ENCODE results near the gene ANTXR1. TPM values are rescaled to one million over a fixed set of nuclear protein-coding genes. Genes with fewer than 3 reads are reported as not detected.

The ANTXR1 gene
- total RNA-seq, 1 donor from 2014 or later, result 7.8 TPM

DNA sequence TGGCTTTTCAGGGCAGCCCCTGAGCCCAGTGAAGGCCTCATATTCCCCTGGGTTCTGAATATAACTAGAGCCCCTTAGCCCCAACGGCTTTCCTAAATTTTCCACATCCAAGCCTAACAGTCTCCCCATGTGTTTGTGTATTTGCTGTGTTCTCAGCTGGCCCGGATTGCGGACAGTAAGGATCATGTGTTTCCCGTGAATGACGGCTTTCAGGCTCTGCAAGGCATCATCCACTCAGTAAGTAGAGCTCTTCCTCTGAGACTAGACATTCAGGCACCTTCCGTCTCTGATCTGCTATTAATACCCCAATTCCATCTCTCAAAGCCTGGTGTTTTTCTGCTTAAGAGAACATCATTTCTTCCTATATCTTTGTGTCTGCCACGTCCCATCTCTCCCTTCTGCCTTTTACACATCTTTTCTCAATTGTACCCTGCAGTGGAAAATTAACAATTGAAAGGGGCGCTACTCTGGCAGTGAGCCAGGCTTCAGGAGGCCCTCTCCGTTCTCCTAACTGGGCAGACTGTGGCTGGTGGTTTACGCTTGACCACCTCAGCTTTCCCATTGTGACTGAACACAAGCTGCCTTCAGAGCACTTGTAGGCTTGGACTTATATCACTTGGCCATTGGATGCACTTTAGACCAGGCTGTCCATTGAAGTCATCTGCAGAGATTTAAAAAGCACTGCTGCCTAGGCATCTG lies 64.4 kb downstream of the ANTXR1 start:
- TF ChIP-seq, protein P1, sequence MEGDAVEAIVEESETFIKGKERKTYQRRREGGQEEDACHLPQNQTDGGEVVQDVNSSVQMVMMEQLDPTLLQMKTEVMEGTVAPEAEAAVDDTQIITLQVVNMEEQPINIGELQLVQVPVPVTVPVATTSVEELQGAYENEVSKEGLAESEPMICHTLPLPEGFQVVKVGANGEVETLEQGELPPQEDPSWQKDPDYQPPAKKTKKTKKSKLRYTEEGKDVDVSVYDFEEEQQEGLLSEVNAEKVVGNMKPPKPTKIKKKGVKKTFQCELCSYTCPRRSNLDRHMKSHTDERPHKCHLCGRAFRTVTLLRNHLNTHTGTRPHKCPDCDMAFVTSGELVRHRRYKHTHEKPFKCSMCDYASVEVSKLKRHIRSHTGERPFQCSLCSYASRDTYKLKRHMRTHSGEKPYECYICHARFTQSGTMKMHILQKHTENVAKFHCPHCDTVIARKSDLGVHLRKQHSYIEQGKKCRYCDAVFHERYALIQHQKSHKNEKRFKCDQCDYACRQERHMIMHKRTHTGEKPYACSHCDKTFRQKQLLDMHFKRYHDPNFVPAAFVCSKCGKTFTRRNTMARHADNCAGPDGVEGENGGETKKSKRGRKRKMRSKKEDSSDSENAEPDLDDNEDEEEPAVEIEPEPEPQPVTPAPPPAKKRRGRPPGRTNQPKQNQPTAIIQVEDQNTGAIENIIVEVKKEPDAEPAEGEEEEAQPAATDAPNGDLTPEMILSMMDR (conservative IDR thresholded peaks at IDR 0.05; ENCODE audit: low read depth, low read length), result no peak
- no peak overlapping the region for H3K4me3 ChIP-seq (ENCODE audit: low read depth, low read length)
- DNase-seq (ENCODE audit: low read depth), result no peak

DNA sequence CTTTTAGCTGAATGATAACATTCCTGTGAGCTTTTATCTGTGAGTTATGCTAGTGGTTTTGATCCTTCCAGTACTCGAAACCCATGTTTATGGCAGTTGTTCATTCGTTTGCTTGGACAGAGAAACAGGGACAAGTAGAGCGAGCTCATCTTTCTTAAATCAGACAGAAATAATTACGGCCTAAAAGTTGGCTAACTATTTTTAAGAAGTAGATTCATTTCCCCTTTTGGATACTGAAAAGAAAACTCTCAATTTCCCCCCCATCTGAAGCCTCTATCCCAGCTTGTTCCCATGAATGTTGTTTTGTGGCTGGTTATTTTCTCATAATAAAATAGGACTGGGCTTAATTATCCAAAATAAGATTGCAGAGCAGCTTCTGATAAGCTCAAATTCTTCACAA lies 67.1 kb downstream of the ANTXR1 start:
- no peak for DNase-seq (ENCODE audit: low read depth)
- no peak overlapping the region for H3K4me3 ChIP-seq (ENCODE audit: low read depth, low read length)
- TF ChIP-seq, protein P1 (conservative IDR thresholded peaks at IDR 0.05; ENCODE audit: low read depth, low read length), result no peak

DNA sequence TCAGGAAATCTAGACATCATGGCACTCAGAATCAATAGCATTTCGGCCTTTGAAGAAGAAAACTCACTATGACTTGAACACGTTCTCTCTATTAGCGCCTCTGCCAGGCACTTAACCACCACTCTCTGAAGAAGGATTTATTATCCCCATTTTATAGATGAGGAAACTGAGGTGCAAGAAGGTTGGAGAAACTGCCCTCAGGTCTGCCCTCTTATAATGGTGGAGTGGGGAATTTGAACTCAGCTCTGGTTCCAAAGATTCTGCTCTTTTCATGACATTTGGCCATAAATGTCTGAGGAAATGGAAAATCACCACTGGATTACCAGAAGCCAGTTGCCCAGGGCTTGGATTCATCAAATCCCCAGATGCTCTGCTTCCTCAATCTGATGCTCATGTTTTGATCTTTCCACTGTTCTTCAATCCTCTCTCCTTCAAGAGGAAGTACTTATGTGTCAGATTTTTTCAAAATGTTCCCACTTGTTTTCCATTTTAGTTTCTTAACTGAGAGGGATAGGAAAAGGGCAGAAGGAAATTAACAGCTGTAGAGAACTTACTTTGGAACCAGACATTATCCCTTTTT lies 68.1 kb downstream of the ANTXR1 start:
- TF ChIP-seq, protein P1 (conservative IDR thresholded peaks at IDR 0.05; ENCODE audit: low read depth, low read length), result no peak
- no peak overlapping the region for H3K4me3 ChIP-seq (ENCODE audit: low read depth, low read length)
- DNase-seq (ENCODE audit: low read depth), result no peak

DNA sequence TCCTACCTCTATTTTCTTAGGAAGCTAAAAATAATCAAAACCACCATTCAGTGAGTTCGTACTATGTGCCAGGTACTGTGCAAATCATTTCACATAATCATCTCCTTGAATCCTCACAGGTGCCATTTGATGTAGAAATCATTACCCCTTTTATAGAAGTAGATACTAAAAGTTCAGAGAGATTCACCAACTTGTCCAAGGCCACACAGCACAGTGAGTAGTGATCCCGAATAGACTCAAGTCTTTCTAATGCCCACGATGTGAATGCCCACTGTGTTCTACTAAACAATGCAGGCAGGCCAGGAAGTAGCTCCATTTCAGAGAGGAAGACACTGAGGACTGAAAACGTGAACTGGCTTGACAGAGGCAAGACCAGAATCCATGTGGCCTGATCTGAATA lies 68.8 kb downstream of the ANTXR1 start:
- no peak for DNase-seq (ENCODE audit: low read depth)
- H3K4me3 ChIP-seq (ENCODE audit: low read depth, low read length), result no peak overlapping the region
- TF ChIP-seq, protein P1 (conservative IDR thresholded peaks at IDR 0.05; ENCODE audit: low read depth, low read length), result no peak

DNA sequence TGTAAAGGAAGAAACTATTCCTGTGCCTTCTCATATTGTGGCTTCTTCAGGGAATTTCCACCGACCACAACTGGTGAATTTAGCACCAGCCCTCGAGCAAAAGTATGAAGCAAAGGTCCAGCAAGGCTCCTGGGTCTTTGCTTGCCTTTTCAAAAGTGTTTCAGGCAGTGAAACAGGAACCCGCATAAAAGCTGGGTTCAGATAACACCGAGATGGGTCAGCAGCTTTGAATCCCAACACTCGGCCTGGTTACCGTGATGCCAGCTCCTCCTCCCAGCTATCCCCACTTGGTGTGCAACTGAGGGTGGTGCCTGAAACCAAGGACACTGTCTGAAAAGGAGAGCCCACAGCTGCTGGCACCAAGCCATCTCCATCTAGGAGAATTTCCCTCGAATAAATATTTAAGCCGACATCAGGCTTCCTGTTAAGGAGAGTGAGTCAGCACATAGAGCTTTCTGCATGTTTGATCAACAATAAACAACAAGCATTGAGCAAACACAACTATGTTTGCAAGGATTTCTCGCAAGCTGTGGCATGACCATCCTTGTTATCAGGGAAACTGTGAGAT lies 69.5 kb downstream of the ANTXR1 start:
- TF ChIP-seq, protein P1 (conservative IDR thresholded peaks at IDR 0.05; ENCODE audit: low read depth, low read length), result no peak
- peak; percentile 88 for DNase-seq (ENCODE audit: low read depth)
- H3K4me3 ChIP-seq (ENCODE audit: low read depth, low read length), result no peak overlapping the region

DNA sequence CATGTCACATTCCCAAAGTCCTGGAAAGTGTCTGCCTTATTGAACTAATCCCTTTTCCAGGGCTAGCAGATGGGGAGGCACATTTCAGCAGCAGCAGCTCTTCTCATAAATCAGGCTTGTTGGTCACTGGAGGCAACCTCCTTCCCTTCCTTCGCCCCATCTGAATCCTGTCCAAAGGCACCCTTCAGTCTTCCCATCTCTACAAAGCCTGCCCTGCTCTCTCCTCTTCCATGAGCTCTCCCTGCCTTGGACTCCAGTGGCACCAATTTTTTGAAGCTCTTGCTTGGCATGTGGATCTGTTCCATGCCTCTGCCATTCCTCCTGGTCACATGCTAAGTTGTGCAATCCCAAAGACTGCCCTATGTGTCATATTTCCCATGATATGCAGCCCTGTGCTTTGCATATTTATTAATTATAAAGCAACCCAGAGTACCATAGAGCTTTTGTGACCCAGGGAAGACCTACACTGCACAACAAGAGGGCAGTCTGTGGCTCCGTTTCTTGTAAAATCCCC lies 70.3 kb downstream of the ANTXR1 start:
- DNase-seq (ENCODE audit: low read depth), result no peak
- no peak overlapping the region for H3K4me3 ChIP-seq (ENCODE audit: low read depth, low read length)
- TF ChIP-seq, protein P1 (conservative IDR thresholded peaks at IDR 0.05; ENCODE audit: low read depth, low read length), result no peak

All from epithelial cell of proximal tubule (primary cell).